Endothelial cell of umbilical vein (primary cell): ENCODE data around the gene BCR. TPM values are rescaled to one million over a fixed set of nuclear protein-coding genes. Genes with fewer than 3 reads are reported as not detected.
A peak's percentile ranks its signal among the peaks of the same experiment; 100 is the strongest.

Experiments
- BruUV-seq: library from RNA; stranded (reverse); fragments of 400-500 nt; replicated peaks from 2 replicates; lab custom pipeline; 2021; lab: Mats Ljungman, UMichigan
- CTCF ChIA-PET: fragments of 300-600, 350-600 bp; sonication (Branson Sonifier 250); formaldehyde crosslinking; loops from one replicate; lab custom pipeline; 2021; ENCODE audit warnings: antibody characterized with exemption, inconsistent platforms; lab: Charles Lee
- POLR2A ChIA-PET: fragments of 300-600, 350-600 bp; sonication (Branson Sonifier 250); formaldehyde crosslinking; loops from one replicate; lab custom pipeline; 2021; ENCODE audit warnings: antibody characterized with exemption, inconsistent platforms; lab: Charles Lee
- DNase-seq: peaks from one replicate; pipeline ENCODE4 v3.0.0-alpha.2; 2011; ENCODE audit warnings: low read depth, low spot score
- FAIRE-seq: peaks from 2 replicates; lab custom pipeline; 2011; peaks lifted over from hg19 to GRCh38; lab: Jason Lieb, UNC
- H2AFZ ChIP-seq: 2 replicates; pipeline ENCODE4 v1.6.0; 2012; ENCODE audit warnings: low read depth, low read length, control low read depth, inconsistent platforms
- H3K27ac ChIP-seq: 2 replicates; pipeline ENCODE4 v1.5.1; 2011; ENCODE audit warnings: low read depth, mild to moderate bottlenecking, control low read depth, low read length, moderate library complexity; ENCODE audit not compliant: insufficient read depth
- H3K27me3 ChIP-seq, 2 experiments: 2 replicates each; pipeline versions ENCODE4 v1.6.0 to v1.6.1; 2011; ENCODE audit warnings: low read length in 2 of 2, mixed read lengths in 1 of 2; ENCODE audit not compliant: control insufficient read depth in 2 of 2, insufficient read depth in 2 of 2
- H3K36me3 ChIP-seq, 2 experiments: 2 replicates in 1 of 2; 3 replicates in 1 of 2; pipeline ENCODE4 v1.5.1; 2011; ENCODE audit warnings: low read length in 2 of 2, mild to moderate bottlenecking in 1 of 2, moderate library complexity in 1 of 2; ENCODE audit not compliant: control insufficient read depth in 2 of 2, insufficient read depth in 2 of 2; ENCODE audit errors: extremely low read depth in 1 of 2
- H3K4me1 ChIP-seq: 3 replicates; pipeline ENCODE4 v1.5.1; 2011; ENCODE audit warnings: mild to moderate bottlenecking, low read length; ENCODE audit not compliant: control insufficient read depth, insufficient read depth; ENCODE audit errors: extremely low read depth
- H3K4me2 ChIP-seq: 2 replicates; pipeline ENCODE4 v1.6.1; 2011; ENCODE audit warnings: low read length, control low read depth, mixed read lengths; ENCODE audit not compliant: insufficient read depth
- H3K4me3 ChIP-seq, 3 experiments: fragments of 200-600 bp in 1 of 3; sonication (generic), shearing (Covaris generic) in 1 of 3; replicated peaks in 1 of 3; 2 replicates each; pipeline ENCODE4 v1.5.1; 2011 to 2016; ENCODE audit warnings: control low read depth in 3 of 3, low read length in 3 of 3, mild to moderate bottlenecking in 2 of 3, inconsistent platforms in 1 of 3, low read depth in 1 of 3, moderate library complexity in 1 of 3; ENCODE audit not compliant: insufficient read depth in 1 of 3
- H3K79me2 ChIP-seq: 2 replicates; pipeline ENCODE4 v1.6.0; 2012; ENCODE audit warnings: low read length, inconsistent platforms; ENCODE audit not compliant: control insufficient read depth, insufficient read depth
- H3K9ac ChIP-seq: replicated peaks from 2 replicates; pipeline ENCODE3; 2011; ENCODE audit warnings: low read length, control low read depth; ENCODE audit not compliant: insufficient read depth; ENCODE audit errors: extremely low read depth
- H3K9me1 ChIP-seq: replicated peaks from 3 replicates; pipeline ENCODE4 v1.6.0; 2011; ENCODE audit warnings: mild to moderate bottlenecking, low read length; ENCODE audit not compliant: control insufficient read depth, insufficient read depth; ENCODE audit errors: extremely low read depth
- H3K9me3 ChIP-seq: replicated peaks from 2 replicates; pipeline ENCODE4 v1.5.1; 2012; ENCODE audit warnings: low read length, inconsistent platforms; ENCODE audit not compliant: control insufficient read depth, insufficient read depth
- H4K20me1 ChIP-seq: replicated peaks from 2 replicates; pipeline ENCODE3; 2011; ENCODE audit warnings: mild to moderate bottlenecking, low read length; ENCODE audit not compliant: control insufficient read depth, insufficient read depth; ENCODE audit errors: extremely low read depth
- EZH2 ChIP-seq: IDR thresholded peaks from 2 replicates; pipeline ENCODE4 v1.6.1; 2012; ENCODE audit warnings: borderline replicate concordance, low read depth, mild to moderate bottlenecking, moderate library complexity, low read length, inconsistent platforms; ENCODE audit not compliant: severe bottlenecking
- FOS ChIP-seq: IDR thresholded peaks from 2 replicates; pipeline ENCODE4 v1.6.1; 2011; ENCODE audit warnings: mild to moderate bottlenecking, low read length, moderate library complexity, borderline replicate concordance; ENCODE audit not compliant: insufficient read depth
- GATA2 ChIP-seq: IDR thresholded peaks from 2 replicates; pipeline ENCODE4 v1.7.0; 2011; ENCODE audit warnings: low read depth, mild to moderate bottlenecking, moderate library complexity, mixed read lengths, low read length; ENCODE audit not compliant: insufficient read length, insufficient read depth
- JUN ChIP-seq: IDR thresholded peaks from 2 replicates; pipeline ENCODE4 v1.6.1; 2011; ENCODE audit warnings: borderline replicate concordance, low read depth; ENCODE audit not compliant: insufficient read length, insufficient read depth
- MYC ChIP-seq: IDR thresholded peaks from one replicate; pipeline ENCODE4 v1.6.1; 2011; ENCODE audit warnings: mild to moderate bottlenecking, low read depth, low read length
- POLR2A ChIP-seq: IDR thresholded peaks from 2 replicates; pipeline ENCODE4 v1.6.1; 2012; ENCODE audit warnings: low read depth, mild to moderate bottlenecking, control low read depth, low read length
- POLR2AphosphoS5 ChIP-seq: IDR thresholded peaks from 2 replicates; pipeline ENCODE4 v1.6.1; 2012; ENCODE audit warnings: low read depth, mild to moderate bottlenecking, control low read depth, low read length, moderate library complexity; ENCODE audit not compliant: insufficient read depth
- dilution Hi-C: fragments of 300-500 bp; cut with MboI; formaldehyde crosslinking; loops from one replicate; pipeline ENCODE4 v1.15.0; 2019; ENCODE audit warnings: low sequenced_read_pairs; ENCODE audit not compliant: extremely low pct_ligation_motif_present
- intact Hi-C: fragments of 100-400 bp; cut with micrococcal nuclease; formaldehyde crosslinking; loops from one replicate; pipeline ENCODE4 v1.10.0; 2022
- polyA plus RNA-seq, 4 experiments: library from polyadenylated mRNA; depleted of rRNA in 3 of 4; stranded (reverse) in 3 of 4; unstranded in 1 of 4; fragments of >200 nt; gene quantifications; 2 replicates each; pipeline versions ENCODE4 v1.2.1 to v1.2.3, GENCODE V29; 2011 to 2012; ENCODE audit warnings: missing spikeins in 1 of 4
- total RNA-seq: library from RNA; stranded (reverse); gene quantifications from 2 replicates; pipeline ENCODE4 v1.2.3, GENCODE V29; 2021
- TF ChIP-seq, protein P1 (sequence below): IDR thresholded peaks from 2 replicates; pipeline ENCODE4 v1.6.1; 2011; ENCODE audit not compliant: insufficient read depth, insufficient read length
- TF ChIP-seq, protein P2 (sequence below), 2 donors: IDR thresholded peaks; 1 replicate in 1 of 2; 2 replicates in 1 of 2; pipeline ENCODE4 v1.5.1; 2011; ENCODE audit warnings: low read length in 2 of 2, mild to moderate bottlenecking in 2 of 2, moderate library complexity in 2 of 2, control low read depth in 1 of 2, inconsistent platforms in 1 of 2, low read depth in 1 of 2; ENCODE audit not compliant: insufficient read depth in 1 of 2; ENCODE audit errors: extremely low read depth in 1 of 2

The BCR gene
- total and polyA plus RNA-seq, 2 donors (not counting 3 experiments of a cell fraction or from before 2014, with no cell fraction given) = 129 to 141 TPM

DNA sequence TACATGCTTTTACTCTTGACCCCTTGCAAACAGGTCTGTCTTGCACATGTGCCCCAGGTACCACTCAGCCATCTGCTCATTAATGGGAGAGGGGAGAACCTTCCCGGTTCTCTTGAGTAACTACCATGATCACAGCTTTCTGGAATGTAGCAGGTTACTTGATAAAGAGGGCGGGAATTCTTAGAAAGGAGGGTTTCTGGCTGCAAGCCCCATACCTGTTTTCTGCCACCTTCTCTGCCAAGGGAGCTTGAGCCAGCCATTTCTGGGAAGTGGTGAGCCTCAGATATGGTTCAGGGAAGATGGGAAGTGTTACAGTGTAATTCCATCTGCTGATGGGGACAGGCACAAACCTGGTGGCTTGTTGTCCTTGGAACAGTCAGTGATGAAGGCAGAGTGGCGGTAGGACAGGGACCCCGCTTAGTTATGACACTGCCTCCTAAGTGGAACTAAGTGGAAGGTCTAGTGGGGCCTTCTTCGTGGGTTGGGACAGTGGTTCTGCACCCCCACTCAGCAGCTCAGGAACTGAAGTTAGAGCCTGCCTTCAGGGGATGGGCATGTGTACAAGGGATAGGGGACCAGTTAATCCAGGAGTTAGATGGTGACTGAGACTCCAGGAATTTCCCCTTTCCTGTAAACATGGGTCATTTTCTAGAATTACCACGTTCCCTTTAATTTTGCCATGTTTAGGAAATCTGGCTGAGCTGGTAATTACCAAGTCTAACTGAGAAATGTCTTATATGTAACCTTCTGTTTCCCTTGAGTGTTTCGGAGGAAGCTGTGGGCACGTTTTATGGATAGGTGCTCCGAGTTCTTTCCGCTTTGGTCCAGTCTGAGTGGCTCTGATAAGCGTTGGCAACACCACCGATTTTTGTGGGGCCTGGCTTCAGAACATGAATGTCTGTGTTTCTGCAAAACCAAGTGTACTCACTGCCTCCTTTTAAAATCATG lies 35.3 kb downstream of the BCR start:
- peak; percentile 100 for FAIRE-seq
- H3K27me3 ChIP-seq = no peaks in the 10 kb centered on the region
- dilution Hi-C loops (no loop called here), intact Hi-C loops (loop anchor here (1.0 to 2.0 kb wide), 5 partner anchors 11 to 67 kb away; no protein-coding TSS in a partner anchor)
- no peak overlapping the region for H2AFZ ChIP-seq
- peak overlapping the region; percentile 84 for H3K27ac ChIP-seq
- TF ChIP-seq GATA2 = peak; percentile 98
- no peak for TF ChIP-seq EZH2
- TF ChIP-seq JUN = peak; percentile 89
- TF ChIP-seq, protein P1, sequence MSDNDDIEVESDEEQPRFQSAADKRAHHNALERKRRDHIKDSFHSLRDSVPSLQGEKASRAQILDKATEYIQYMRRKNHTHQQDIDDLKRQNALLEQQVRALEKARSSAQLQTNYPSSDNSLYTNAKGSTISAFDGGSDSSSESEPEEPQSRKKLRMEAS = peak; percentile 26
- TF ChIP-seq POLR2AphosphoS5 = peak; percentile 96
- TF ChIP-seq, protein P2, sequence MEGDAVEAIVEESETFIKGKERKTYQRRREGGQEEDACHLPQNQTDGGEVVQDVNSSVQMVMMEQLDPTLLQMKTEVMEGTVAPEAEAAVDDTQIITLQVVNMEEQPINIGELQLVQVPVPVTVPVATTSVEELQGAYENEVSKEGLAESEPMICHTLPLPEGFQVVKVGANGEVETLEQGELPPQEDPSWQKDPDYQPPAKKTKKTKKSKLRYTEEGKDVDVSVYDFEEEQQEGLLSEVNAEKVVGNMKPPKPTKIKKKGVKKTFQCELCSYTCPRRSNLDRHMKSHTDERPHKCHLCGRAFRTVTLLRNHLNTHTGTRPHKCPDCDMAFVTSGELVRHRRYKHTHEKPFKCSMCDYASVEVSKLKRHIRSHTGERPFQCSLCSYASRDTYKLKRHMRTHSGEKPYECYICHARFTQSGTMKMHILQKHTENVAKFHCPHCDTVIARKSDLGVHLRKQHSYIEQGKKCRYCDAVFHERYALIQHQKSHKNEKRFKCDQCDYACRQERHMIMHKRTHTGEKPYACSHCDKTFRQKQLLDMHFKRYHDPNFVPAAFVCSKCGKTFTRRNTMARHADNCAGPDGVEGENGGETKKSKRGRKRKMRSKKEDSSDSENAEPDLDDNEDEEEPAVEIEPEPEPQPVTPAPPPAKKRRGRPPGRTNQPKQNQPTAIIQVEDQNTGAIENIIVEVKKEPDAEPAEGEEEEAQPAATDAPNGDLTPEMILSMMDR (IDR thresholded peaks at IDR 0.05; ENCODE audit: extremely low read depth in 1 of 2, insufficient read depth in 1 of 2, low read depth in 1 of 2, low read length in 2 of 2) = no peak
- TF ChIP-seq MYC = no peak
- TF ChIP-seq FOS = peak; percentile 75
- peak; percentile 87 for TF ChIP-seq POLR2A
- DNase-seq = peak; percentile 99
- no peaks in the 10 kb centered on the region for H3K36me3 ChIP-seq
- H3K9me1 ChIP-seq = no peaks in the 10 kb centered on the region
- POLR2A ChIA-PET = interaction anchor here (0.9 kb wide), 1 partner anchor 10 kb away, joined by 4 read pairs; no protein-coding TSS in a partner anchor
- H3K79me2 ChIP-seq = peaks cover 88% of the 10 kb centered on the region
- no peaks in the 10 kb centered on the region for H3K9me3 ChIP-seq
- no peak overlapping the region for H3K4me3 ChIP-seq
- TSS peak; percentile 69 for BruUV-seq
- peaks cover 85% of the 10 kb centered on the region for H3K4me1 ChIP-seq
- H3K9ac ChIP-seq = peak overlapping the region; percentile 52
- no peaks in the 10 kb centered on the region for H4K20me1 ChIP-seq
- CTCF ChIA-PET = interaction anchor here (0.8 to 6.2 kb wide), 11 partner anchors 9 to 90 kb away, joined by 3 to 41 read pairs (median 5); partner anchors contain the start of gene BCR
- peak overlapping the region; percentile 68 for H3K4me2 ChIP-seq
